ENCODE results near the gene NOL6.
"Not testable (repeated sequence)": the region's sequence is repeated elsewhere in the genome, so short reads cannot be mapped to it uniquely, and the experiment has no call there.

Gene NOL6

DNA sequence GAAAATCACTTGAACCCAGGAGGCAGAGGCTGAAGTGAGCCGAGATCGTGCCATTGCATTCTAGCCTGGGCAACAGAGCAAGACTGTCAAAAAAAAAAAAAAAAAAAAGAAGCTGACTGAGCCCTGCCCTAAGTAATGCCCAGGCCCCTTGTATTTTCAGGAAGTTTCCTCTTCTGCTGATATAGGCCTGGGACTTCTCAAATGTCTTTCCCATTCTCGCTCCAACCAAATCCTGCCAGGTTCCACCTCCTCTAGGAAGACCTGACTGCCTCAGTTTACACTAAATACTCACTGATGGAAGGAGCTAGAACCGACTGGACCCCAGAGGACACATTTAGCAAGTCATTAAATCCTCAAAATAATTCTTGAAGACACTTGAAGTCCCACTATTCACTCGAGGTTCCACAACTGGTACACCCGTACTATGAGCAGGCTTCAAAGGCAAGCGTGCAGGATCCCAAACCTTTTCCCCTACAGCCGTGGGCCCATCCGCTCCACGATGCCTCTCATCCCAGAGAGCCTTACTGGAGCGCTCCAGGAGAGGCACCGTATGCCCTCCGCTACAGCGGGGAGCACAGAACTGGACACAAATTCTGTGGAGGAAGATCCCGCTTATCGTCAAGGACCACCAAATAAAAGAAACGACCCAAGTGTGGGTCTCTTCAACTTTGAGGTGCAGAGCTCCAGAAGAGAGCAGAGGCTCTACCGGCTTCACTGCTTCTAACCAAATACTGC is 676 bp downstream of the NOL6 start:
- DNase-seq = peak; percentile 23
- in situ Hi-C loops (cut with MboI; ENCODE audit: low pct_unique_long_range_greater_than_20kb, low sequenced_read_pairs) = no loop called here

DNA sequence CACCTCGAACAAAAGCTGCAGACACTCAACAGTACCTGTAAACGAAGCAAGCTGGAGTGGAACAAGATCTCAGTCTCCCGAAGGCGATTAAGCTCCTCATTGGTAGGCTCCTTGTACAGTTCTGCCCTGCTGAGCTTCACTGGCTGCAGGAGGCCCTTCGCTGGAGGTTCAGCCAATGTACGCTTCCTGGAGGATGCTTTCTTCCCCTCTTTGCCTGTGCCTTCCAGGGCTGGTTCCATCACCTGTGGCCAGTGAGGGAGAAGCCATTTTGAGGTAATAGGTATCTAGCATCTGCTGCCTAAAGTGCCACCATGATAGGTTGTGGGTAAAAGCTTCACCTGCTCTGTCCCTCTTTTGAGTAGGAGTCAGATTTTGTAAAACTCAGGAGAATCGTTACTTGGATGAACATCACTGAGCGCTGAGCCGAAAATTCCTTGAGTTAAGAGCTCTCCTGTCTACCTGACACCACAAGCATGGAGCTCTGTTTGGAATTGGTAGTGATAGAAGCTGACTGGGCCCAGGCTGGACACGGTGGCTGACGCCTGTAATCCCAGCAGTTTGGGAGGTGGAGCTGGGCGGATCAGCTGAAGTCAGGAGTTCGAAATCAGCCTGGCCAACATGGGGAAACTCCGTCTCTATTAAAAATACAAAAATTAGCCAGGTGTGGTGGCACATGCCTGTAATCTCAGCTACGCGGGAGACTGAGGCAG is 1.4 kb downstream of the NOL6 start:
- in situ Hi-C loops (cut with MboI; ENCODE audit: low pct_unique_long_range_greater_than_20kb, low sequenced_read_pairs) = no loop called here
- no peak for DNase-seq

DNA sequence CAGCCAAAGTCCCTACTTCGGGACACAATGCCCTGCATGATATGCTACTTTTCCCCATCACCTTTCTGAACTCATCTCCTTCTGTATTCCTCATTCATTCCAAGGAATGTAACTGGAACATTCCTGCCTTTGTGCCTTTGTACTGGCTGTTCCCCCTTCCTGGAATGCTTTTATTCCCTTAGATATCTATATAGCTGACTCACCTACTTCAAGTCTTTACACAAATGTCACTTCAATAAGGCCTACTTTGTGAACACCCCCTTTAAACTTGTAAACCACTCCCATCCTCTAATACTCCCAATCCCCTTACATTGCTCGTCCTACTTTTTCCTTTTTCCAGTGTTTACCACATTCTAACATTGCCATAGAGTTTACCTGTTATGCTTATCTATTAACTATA is 2.4 kb downstream of the NOL6 start:
- no peak for DNase-seq
- in situ Hi-C loops (cut with MboI; ENCODE audit: low pct_unique_long_range_greater_than_20kb, low sequenced_read_pairs) = no loop called here

DNA sequence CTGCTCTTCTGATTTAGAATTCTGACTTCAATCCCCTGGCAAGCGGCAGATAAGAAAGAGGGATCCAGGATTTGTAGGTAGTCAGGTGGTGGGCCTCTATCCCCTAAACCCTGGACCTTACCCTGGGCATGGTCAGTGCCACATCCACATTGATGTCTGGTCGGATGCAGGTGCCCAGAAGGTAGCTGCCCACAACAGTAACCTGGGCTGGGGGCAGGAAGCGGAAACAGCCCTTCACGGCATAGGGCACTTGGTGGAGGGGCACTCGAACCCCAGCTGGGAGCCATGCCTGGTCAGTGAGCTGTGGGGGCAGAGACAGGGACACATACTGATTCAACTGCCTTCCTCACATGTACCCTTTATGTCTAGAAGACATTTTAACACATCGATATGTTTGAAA is 3.8 kb downstream of the NOL6 start:
- DNase-seq = no peak
- in situ Hi-C loops (cut with MboI; ENCODE audit: low pct_unique_long_range_greater_than_20kb, low sequenced_read_pairs) = no loop called here

DNA sequence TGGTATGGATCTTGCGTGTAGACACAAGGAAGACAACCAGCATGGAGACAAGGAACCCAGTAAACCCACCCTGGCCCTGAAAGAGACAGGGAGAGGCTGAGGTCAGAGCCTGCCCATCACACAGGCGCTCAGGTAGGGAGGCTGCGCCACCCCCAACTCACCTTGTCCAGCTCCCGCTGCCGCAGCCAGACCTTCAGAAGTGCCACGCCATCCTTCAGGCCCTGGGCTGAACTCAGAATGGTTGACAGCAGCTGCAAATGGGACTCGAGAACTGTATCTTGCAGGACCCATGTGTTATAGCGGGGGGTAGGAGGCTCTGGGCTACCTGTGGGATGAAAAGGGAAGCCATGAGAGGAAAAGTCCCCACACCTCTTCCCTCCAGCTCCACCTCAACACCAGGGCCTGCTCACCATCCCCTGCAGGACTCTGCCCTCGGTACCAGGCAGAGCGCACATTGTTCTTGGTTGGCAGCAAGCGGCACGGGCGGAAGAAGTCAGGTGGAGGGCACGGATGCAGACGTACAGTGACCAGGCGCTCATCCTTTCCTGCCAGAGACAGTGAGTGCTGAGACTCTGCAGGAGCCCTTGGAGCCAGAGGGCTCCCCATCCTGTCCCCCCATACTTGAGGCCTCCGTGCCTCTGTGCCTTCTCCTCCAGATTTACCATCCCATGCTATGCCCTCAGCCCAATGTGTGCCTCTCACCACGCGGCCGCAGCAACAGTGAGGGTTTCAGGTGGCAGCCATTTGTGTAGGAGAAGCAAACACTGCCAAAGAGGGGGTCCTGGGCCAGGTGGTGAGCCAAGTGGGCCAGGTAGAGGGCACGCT is 4.7 kb downstream of the NOL6 start:
- no peak for DNase-seq
- in situ Hi-C loops (cut with MboI; ENCODE audit: low pct_unique_long_range_greater_than_20kb, low sequenced_read_pairs) = no loop called here

DNA sequence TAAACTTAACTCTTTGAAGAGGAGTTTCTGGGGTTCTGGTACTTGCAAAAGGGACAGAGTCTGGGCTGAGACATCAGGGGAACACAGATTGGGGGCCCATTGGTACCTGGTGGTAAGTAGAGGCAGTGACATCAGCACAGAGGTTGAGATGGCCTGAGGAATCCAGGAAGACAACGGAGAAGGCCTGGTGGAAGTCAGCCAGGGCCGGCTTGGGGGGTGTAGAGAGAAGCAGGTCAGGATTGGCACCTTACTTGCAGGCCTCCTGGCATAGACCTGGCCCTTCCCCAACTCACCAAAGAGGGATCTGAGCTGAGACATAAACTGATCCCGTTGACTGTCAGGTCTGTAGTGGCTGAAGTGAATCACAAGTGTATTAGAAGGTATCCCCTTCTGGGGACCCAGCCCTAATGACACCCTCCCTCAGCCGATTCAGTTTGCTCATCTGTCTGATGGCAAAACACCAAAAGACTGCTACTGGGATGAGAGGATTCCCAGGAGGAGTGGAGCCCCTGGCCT is 5.5 kb downstream of the NOL6 start:
- DNase-seq = no peak
- in situ Hi-C loops (cut with MboI; ENCODE audit: low pct_unique_long_range_greater_than_20kb, low sequenced_read_pairs) = no loop called here

DNA sequence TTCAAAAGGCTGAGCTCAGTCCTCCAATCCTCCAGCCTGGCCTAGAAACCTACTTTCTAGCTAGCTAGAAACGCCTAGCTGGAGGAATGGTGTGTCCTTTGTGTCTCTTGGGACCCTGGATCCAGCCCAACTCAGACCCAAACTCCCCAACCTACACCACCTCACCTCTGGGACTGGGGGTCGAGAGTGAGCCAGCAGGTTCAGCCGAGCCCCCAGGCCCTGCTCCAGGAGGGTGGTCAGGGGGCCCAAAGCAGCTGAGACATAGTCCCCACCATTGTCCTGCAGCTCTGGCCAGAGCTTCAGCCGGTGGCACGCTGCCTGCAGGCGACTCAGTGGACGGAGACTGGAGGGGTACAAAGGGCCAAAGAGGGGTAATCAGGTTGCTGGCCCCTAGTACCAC is 6.2 kb downstream of the NOL6 start:
- in situ Hi-C loops (cut with MboI; ENCODE audit: low pct_unique_long_range_greater_than_20kb, low sequenced_read_pairs) = no loop called here
- no peak for DNase-seq

DNA sequence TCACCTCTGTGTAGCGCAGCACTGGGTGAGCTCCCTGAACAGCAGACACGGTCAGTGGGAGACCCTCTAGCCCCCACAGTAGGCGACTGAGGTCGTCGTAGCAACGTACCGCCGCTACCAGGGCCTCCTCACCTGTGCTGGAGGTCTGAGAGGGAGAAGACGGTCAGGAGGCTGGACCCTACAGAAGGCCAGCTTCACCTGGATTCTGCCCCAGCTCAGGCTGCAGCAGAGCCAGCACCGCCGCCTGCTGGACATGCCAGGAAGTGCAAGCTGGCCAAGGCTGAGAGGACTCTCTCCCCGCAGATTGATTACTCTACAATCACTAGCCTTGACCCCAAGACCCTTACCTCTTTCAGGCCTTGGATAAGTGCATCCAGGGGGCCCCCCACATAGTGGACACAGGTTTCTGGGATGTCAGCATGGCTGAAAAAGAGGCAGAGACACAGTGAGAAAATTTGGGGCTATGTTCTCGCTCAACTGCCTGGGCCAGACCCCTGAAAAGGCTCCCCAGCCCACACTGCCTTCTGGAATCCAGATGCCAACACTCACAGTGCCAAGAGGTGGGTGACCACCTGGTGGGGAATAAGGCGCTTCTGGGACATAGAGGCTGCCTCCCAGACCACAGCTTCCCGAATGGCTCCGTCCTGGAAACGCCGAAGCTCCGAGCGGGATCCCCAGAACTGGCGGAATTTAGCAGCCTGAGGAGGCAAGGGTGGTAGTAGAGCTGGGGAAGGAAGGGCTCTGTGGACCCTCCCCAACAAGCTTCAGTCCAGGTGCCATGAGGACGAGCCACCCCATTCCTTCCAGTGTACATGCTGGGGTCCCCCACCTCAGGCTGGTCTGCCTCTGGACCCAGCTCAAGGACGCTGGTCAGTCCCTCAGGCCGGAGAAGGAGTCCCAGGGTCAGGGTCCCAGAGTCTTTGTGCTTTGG is 6.9 kb downstream of the NOL6 start:
- peak; percentile 53 for DNase-seq
- in situ Hi-C loops (cut with MboI; ENCODE audit: low pct_unique_long_range_greater_than_20kb, low sequenced_read_pairs) = no loop called here

DNA sequence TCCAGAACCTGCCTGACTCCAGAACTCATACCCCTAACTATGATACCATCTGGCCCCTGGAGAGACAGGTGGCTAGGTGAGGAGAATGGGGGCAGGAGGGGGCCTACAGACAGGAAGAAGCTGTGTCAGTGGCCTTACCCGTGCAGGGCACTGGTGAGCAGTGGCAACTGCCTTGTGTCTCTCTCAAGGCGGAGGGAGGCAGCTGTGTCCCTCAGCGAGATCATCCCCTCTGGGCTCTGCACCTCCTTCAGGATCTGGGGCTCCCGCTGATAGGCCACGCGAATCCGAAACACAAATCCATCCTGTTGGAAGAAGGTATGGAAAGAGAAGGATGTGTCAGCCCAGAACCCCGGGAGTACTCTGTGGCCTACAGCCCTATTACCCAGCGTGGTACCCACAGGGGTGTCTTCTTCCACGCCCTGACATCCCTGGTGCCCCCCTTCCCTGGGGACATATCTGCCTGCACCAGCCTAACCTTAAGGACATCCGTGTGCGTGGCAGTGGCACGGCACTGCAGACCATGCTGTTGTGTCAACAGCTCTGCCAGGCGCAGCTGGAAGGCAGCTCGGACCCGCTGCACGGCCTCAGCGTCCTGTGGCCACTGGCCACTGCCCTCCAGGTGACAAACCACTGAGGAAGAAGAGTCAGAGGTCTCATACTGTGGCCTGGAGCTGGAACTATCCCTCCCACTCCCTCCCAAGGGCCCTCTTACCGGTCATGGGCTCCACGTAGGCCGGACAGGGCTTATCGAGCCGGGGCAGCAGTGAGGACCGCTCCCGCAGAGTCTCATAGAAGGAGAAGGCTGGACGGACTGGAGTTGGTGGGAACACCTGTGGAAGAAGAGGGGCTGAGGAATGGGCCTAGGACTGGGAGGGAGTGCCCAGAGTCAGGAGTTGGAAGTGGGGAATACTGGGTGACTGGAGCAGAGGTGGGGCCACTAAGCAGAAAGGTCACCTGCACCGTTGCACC is 7.8 kb downstream of the NOL6 start:
- in situ Hi-C loops (cut with MboI; ENCODE audit: low pct_unique_long_range_greater_than_20kb, low sequenced_read_pairs) = no loop called here

DNA sequence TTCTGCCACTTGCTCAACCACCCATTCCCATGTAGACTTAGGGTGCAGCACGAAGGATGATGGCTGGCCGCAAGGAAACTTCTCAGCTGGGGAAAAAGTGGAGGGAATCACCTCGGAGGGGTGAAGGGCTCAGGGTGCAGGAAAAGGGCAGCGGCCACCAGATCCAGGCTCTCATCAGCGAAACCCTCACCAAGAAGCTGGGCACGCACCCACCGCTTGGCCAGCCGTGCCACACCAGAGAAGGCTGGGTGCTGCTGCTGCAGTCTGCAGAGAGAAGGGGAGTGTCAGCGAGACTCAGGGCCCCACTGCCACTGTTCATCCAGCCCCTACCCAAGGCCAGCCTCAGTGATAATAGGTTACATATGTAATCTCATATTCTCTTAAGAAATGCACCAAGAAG is 8.6 kb downstream of the NOL6 start:
- no peak for DNase-seq
- in situ Hi-C loops (cut with MboI; ENCODE audit: low pct_unique_long_range_greater_than_20kb, low sequenced_read_pairs) = no loop called here

More for the DNA sequence above, 7.8 kb downstream of the NOL6 start:
- DNase-seq = no peak

DNA sequence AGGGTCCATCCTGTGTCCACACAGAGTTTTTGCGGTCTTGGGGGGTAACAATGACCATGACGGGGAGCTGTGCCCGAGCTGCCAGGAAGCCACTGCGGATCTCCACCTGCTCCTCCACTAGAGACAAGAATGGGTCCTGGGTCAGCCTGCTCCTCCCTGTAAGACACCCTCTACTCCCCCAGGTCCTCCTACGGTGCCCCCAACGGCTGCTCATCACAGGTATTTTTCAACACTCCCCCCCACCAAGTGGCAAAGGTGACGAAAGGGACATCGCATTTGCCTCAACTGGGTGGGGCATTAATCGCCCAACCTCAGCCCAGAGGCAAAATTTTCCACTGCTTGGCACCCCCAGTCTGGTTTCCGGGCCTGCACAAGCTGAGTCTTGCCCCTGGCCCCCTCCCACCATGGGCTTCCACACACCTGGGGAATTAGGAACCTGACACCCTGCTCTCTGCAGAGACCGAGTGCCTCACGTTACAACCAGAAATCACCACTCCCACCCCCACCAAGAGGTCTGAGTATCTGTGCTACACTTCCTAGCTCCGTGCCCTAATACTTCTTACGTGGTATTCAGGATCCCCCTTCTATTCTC is 9.6 kb downstream of the NOL6 start:
- no peak for DNase-seq
- in situ Hi-C loops (cut with MboI; ENCODE audit: low pct_unique_long_range_greater_than_20kb, low sequenced_read_pairs) = no loop called here

DNA sequence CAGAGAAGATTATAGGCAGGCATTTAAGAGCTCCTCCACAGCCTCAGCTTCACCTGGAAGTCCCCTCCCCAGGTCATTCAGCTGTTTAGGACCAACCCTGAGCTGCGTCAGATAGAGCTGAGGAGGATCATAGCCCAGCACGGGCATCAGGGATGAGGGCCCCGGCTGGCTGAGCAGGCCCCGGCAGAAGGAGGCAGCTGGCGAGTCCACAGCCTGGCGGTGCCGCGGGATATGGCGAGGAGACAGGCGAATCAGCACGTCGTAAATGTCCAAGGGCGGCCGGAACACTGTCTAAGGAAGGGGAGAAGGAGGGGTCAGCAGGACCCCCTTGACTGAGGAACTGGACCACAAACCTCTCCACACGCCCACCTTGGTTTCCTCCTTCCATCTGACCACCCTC is 10.6 kb downstream of the NOL6 start:
- DNase-seq = no peak
- in situ Hi-C loops (cut with MboI; ENCODE audit: low pct_unique_long_range_greater_than_20kb, low sequenced_read_pairs) = no loop called here

DNA sequence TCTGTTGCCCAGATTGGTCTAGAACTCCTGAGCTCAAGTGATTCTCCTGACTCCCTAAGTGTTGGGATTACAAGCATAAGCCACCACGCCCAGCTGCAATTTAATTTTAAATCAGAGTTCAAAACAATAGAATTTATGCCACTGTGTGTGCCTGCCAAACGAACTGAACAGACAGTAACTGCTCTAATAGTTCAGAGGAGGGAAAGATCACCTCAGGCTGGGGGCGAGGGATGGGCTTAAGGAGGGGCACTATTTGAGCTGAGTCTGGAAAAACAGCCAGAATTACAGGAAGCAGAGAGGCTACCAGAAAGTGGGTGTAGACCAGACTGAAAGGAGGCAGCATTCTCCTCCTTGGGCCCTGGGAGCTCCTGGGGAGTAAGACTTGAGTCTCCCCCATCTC is 12.2 kb downstream of the NOL6 start:
- no peak for DNase-seq
- in situ Hi-C loops (cut with MboI; ENCODE audit: low pct_unique_long_range_greater_than_20kb, low sequenced_read_pairs) = no loop called here

DNA sequence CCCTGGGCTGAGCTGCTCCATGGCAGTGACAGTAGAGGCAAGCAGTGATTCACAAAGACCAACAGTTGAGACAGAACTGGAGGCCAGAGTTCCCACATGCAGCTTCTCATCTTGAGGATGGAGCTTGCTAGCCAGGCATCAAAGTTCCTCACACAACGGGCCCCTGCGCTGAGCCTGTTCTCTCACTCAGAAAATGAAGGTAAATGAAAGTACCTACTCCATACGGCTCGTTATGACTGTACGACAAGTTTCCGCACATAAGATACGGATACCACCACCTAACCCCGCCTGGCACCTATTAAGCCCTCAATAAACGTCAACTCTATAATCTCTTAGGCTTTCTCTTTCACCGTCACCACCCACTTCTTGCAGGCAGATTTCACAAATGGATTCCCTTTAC is 12.9 kb downstream of the NOL6 start:
- no peak for DNase-seq
- in situ Hi-C loops (cut with MboI; ENCODE audit: low pct_unique_long_range_greater_than_20kb, low sequenced_read_pairs) = no loop called here

DNA sequence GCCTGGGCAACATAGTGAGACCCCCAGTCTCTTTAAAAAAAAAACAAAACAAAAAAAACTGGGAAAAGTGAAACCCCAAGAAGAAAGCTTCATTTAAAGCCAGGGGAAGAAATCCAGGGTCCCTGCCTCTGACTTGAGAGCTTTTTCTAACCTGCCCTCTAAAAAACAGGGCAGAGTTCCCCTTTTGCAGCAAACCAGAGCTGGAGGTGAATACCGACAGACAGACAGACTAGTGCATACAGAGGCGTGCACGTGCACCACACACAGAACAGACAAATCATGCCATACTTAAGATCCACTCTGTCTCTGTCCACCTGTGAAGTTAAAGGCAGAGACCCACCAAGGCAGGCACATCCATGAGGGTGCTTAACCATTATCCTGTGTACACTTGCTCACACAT is 14.6 kb downstream of the NOL6 start:
- no peak for DNase-seq
- in situ Hi-C loops (cut with MboI; ENCODE audit: low pct_unique_long_range_greater_than_20kb, low sequenced_read_pairs) = no loop called here

DNA sequence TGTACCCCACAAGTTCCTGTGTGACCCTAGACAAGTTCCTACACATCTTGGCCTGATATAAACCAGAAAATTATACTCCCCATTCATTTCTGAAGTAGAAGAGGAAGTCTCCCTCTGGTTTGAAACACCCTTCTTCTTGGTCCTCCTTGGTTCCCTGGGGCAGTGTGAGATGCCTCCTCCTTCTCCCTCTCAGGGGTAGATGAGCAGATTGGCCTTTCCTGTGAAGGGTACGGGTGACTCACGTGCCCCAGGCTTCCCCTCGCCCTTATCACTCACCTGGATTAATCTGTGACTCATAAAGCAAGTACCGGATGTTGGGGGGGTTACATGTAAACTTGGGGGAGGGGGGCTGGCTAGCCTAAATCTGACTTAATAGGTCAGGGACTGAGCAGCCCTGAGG is 15.3 kb downstream of the NOL6 start:
- DNase-seq = no peak
- in situ Hi-C loops (cut with MboI; ENCODE audit: low pct_unique_long_range_greater_than_20kb, low sequenced_read_pairs) = no loop called here

DNA sequence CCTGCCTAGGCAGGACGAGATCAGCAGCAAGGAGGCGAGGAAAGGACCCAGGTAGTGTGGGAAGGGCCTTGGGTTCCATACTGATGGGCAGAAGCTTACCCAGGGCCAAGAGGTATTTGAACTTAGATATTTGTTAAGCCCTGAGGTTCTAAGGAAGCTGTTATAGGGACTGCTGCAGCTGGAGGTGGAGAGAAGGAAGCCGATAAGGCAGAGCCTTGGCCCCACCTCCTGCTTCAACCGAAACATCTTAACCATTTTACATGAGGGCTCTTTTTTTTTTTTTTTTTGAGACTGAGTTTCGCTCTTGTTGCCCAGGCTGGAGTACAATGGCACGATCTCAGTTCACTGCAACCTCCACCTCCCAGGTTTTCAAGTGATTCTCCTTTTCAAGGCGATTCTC is 17.8 kb downstream of the NOL6 start:
- in situ Hi-C loops (cut with MboI; ENCODE audit: low pct_unique_long_range_greater_than_20kb, low sequenced_read_pairs) = no loop called here
- no peak for DNase-seq

DNA sequence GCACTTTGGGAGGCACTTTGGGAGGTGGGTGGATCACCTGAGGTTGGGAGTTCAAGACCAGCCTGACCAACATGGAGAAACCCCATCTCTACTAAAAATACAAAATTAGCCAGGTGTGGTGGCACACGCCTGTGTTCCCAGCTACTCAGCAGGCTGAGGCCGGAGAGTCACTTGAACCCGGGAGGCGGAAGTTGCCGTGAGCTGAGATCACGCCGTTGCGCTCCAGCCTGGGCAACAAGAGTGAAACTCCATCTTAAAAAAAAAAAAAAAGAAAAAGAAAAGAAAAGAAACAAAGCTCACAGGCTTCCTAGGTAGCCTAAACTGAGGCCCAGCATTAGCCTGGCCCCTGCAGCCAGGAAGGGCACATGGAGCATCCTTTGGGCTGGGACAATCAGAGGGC is 18.3 kb downstream of the NOL6 start:
- in situ Hi-C loops (cut with MboI; ENCODE audit: low pct_unique_long_range_greater_than_20kb, low sequenced_read_pairs) = not testable (repeated sequence)

More for the DNA sequence above, 18.3 kb downstream of the NOL6 start:
- DNase-seq = not testable (repeated sequence)
